Adrenal gland (tissue), 12 donors: ENCODE results near the gene NAP1L4. TPM values are rescaled to one million over a fixed set of nuclear protein-coding genes. Genes with fewer than 3 reads are reported as not detected.

ENCODE experiments used
- DNase-seq, 7 donors: peaks; one replicate each; pipeline ENCODE4 v3.0.0-alpha.2; 2019 to 2020
- H3K27ac ChIP-seq, 5 donors: fragments of 200-600 bp; sonication (generic) in 4 of 5; 1 replicate in 3 of 5; 2 replicates in 2 of 5; pipeline versions ENCODE4 v1.5.1 to v1.8.0; 2016 to 2020; ENCODE audit warnings: mild to moderate bottlenecking in 1 of 5
- H3K27me3 ChIP-seq: fragments of 200-600 bp; 2 replicates; pipeline ENCODE4 v1.8.0; 2021
- H3K36me3 ChIP-seq, 2 donors: fragments of 200-600 bp; replicated peaks in 1 of 2; 1 replicate in 1 of 2; 2 replicates in 1 of 2; pipeline versions ENCODE4 v1.5.1 to v1.8.0; 2018 to 2022
- H3K4me1 ChIP-seq, 2 donors: fragments of 200-600 bp; replicated peaks in 1 of 2; 1 replicate in 1 of 2; 2 replicates in 1 of 2; pipeline versions ENCODE4 v1.5.1 to v1.8.0; 2018 to 2021
- H3K4me3 ChIP-seq, 4 donors: fragments of 200-600 bp; sonication (generic) in 3 of 4; one replicate each; pipeline ENCODE4 v1.5.1; 2016 to 2018
- H3K9me3 ChIP-seq, 3 donors: fragments of 200-600 bp; sonication (generic) in 1 of 3; replicated peaks in 1 of 3; 1 replicate in 2 of 3; 2 replicates in 1 of 3; pipeline versions ENCODE4 v1.5.1 to v1.8.0; 2016 to 2021
- POLR2A ChIP-seq, 2 donors: fragments of 450-650 bp; IDR thresholded peaks; one replicate each; pipeline ENCODE4 v1.6.1; 2017; ENCODE audit warnings: antibody characterized with exemption in 2 of 2, mild to moderate bottlenecking in 2 of 2, moderate library complexity in 1 of 2
- WGBS, 4 donors: extraction: QIAGEN DNeasy Blood & Tissue Kit in 2 of 4; methylation state at CpG; one replicate each; pipeline versions ENCODE4 v1.1.5 to v1.1.7; 2013 to 2017; 5-methylcytosine and 5-hydroxymethylcytosine counted together
- intact Hi-C, 2 donors: fragments of 100-400 bp; cut with DNase I; formaldehyde crosslinking; loops; one replicate each; pipeline versions ENCODE4 v1.14.1 to v1.15.0; 2022 to 2023
- polyA plus RNA-seq, 3 donors: library from polyadenylated mRNA; stranded (reverse); fragments of 200-250 nt in 2 of 3; fragments of 350-450 nt in 1 of 3; fragmentation: Illumina TruSeq in 1 of 3; extraction: RNeasy Lipid Tissue Mini Kit (QIAGEN cat#74804) in 1 of 3; gene quantifications; one replicate each; pipeline ENCODE4 v1.2.3, GENCODE V29; 2013 to 2014
- total RNA-seq, 9 donors: library from RNA; depleted of rRNA in 4 of 9; stranded (reverse); fragments of >200 nt in 4 of 9; fragments of 120-200 nt in 1 of 9; fragmentation: NEBNext Ultra II Directional in 1 of 9; extraction: Animal tissue kit (Norgen Biotek cat#: 25700) in 1 of 9; gene quantifications; one replicate each; pipeline versions ENCODE4 v1.1.0 to v1.2.4, GENCODE V29; 2013 to 2023
- TF ChIP-seq, protein P1 (sequence below), 6 experiments: fragments of 450-650 bp in 4 of 6; fragments of 200-600 bp in 2 of 6; sonication (generic) in 1 of 6; IDR thresholded peaks; 1 replicate in 5 of 6; 2 replicates in 1 of 6; pipeline versions ENCODE4 v1.5.1 to v1.8.0; 2016 to 2021; ENCODE audit warnings: antibody characterized with exemption in 6 of 6, mild to moderate bottlenecking in 2 of 6, moderate library complexity in 1 of 6
- donor health status: healthy with polysubstance abuse.
- donor health status: Bipolar disorder and iron deficiency.
- donor health status: DM: yes; HTN: yes; CAD: no.
- donor health status: DM: no; HTN: no; CAD: no.
- donor health status: DM: no; HTN: no; CAD: no.
- donor health status: DM: yes; HTN: yes; CAD: no.

The NAP1L4 gene
- total and polyA plus RNA-seq, 12 donors, result 39.7 to 128 (median 79.9) TPM

DNA sequence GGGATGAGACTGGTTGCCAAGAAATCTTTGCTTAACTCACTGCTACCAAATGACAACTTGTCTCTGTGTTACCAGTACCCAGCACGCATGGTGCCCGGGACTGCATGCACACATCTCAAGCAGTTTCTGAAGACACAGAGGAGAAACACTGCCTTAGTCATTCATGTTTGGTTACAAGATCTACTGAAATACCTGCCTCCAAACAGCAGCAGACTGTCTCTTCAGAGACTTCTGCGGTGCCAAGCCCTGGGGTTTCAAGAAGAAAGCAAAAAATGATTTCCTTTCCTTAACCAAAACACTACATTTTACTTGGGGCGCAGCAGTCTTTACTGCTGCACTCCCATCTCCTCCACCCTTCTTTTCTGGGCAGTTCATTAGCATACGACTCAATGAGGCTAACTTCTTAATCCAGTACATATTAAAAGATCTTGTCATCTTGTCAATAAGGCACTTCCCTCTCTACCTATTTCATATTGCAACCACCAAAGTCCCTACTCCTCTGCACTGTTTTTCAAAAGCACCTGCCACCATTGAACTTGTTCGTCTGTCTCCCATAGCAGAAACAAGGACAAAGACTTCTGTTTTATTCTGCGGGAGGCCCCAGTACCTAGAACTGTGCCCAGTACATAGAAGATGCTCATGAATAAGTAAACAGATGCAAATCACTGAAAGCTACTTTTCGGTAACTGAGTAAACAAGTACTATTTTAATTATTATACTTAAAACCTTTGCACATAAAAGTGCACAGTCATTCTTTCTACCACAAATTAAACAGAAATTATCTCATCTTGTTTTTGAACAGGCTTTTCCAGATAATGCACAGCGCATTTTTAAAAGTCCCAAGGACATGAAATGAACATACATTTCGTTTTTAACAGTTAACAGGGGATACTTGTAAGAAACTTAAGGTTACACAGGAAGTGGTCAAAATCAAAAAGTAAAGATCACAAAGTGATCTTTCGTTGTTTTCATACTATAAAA is 4.0 kb downstream of the NAP1L4 start:
- peak in 1 of 7 donors; percentile 49 for DNase-seq
- Histone ChIP-seq H3K4me1 (peaks cover 16 to 65% of the 10 kb centered on the region in 2 donors), H3K27me3 (no peaks in the 10 kb centered on the region), H3K4me3 (no peak overlapping the region), H3K27ac (no peak overlapping the region), H3K36me3 (no peaks in the 10 kb centered on the region), H3K9me3 (no peaks in the 10 kb centered on the region)
- WGBS, 4 donors, result 59 to 72% (median 61%) methylated on average over 11 of the region's 11 CpGs
- intact Hi-C loops, result no loop called here
- TF ChIP-seq, protein P1, sequence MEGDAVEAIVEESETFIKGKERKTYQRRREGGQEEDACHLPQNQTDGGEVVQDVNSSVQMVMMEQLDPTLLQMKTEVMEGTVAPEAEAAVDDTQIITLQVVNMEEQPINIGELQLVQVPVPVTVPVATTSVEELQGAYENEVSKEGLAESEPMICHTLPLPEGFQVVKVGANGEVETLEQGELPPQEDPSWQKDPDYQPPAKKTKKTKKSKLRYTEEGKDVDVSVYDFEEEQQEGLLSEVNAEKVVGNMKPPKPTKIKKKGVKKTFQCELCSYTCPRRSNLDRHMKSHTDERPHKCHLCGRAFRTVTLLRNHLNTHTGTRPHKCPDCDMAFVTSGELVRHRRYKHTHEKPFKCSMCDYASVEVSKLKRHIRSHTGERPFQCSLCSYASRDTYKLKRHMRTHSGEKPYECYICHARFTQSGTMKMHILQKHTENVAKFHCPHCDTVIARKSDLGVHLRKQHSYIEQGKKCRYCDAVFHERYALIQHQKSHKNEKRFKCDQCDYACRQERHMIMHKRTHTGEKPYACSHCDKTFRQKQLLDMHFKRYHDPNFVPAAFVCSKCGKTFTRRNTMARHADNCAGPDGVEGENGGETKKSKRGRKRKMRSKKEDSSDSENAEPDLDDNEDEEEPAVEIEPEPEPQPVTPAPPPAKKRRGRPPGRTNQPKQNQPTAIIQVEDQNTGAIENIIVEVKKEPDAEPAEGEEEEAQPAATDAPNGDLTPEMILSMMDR (IDR thresholded peaks at IDR 0.05), result no peak
- no peak for TF ChIP-seq POLR2A (IDR thresholded peaks at IDR 0.05)

DNA sequence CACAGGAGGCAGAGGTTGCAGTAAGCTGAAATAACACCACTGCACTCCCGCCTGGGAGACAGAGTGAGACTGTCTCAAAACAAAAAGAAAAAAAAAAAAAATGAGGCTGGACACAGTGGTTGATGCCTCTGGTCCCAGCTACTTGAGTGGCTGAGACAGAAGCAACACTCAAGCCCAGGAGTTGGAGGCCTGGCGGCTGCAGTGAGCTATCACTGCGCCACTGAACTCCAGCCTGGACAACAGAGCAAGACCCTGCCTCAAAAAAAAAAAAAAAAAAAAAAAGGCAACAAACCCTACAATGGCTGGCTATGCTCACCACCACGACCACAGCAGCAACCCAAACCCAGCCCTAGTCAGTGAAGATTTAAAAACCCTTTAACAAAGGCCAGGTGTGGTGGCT is 8.2 kb downstream of the NAP1L4 start:
- peaks cover 16 to 46% of the 10 kb centered on the region in 2 donors for H3K4me1 ChIP-seq
- TF ChIP-seq, protein P1 (IDR thresholded peaks at IDR 0.05), result no peak
- TF ChIP-seq POLR2A (IDR thresholded peaks at IDR 0.05), result no peak
- H3K4me3 ChIP-seq, result no peak overlapping the region
- no peak overlapping the region for H3K27ac ChIP-seq
- WGBS, 4 donors, result 93 to 95% (median 94%) methylated on average over 4 of the region's 4 CpGs
- H3K27me3 ChIP-seq, result no peaks in the 10 kb centered on the region
- intact Hi-C loops, result no loop called here
- no peaks in the 10 kb centered on the region for H3K9me3 ChIP-seq
- no peak for DNase-seq
- no peaks in the 10 kb centered on the region for H3K36me3 ChIP-seq

DNA sequence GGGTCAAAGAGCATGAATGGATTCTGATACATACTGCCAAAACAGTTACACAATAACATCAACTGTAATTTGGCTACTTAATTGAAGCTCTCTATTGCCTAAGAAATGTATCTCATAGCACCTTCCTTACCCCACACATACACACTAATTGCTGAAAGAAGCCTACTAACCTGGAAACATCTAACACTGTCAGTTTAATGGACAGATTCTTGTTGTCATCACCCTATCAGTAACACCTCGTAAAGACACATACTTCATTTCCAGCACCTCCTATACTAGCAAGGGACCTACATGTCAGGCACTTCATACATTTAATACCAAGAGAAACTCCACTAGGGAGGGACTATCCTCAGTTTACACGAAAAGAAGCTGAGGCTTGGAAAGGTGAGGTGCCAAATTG is 9.9 kb downstream of the NAP1L4 start:
- H3K4me3 ChIP-seq, result no peak overlapping the region
- peaks cover 6 to 30% of the 10 kb centered on the region in 2 donors for H3K4me1 ChIP-seq
- DNase-seq, result no peak
- TF ChIP-seq POLR2A (IDR thresholded peaks at IDR 0.05), result no peak
- TF ChIP-seq, protein P1 (IDR thresholded peaks at IDR 0.05), result no peak
- 70 to 81% (median 75%) methylated on average over 2 of the region's 2 CpGs for WGBS, 4 donors
- H3K9me3 ChIP-seq, result no peaks in the 10 kb centered on the region
- peaks cover 0 to 4% of the 10 kb centered on the region in 2 donors for H3K36me3 ChIP-seq
- no peaks in the 10 kb centered on the region for H3K27me3 ChIP-seq
- intact Hi-C loops, result no loop called here
- no peak overlapping the region for H3K27ac ChIP-seq

DNA sequence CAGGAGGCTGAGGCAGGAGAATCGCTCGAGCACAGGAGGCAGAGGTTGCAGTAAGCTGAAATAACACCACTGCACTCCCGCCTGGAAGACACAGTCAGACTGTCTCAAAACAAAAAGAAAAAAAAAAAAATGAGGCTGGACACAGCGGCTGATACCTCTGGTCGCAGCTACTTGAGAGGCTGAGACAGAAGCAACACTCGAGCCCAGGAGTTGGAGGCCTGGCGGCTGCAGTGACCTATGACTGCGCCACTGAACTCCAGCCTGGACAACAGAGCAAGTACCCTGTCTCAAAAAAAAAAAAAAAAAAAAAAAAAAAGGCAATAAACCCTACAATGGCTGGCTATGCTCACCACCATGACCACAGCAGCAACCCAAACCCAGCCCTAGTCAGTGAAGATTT is 11.0 kb downstream of the NAP1L4 start:
- intact Hi-C loops, result no loop called here
- Histone ChIP-seq H3K9me3 (no peaks in the 10 kb centered on the region), H3K4me3 (no peak overlapping the region), H3K27ac (no peak overlapping the region), H3K4me1 (peaks cover 6 to 23% of the 10 kb centered on the region in 2 donors), H3K36me3 (peaks cover 0 to 13% of the 10 kb centered on the region in 2 donors), H3K27me3 (no peaks in the 10 kb centered on the region)
- WGBS, 4 donors, result 92 to 95% (median 93%) methylated on average over 8 of the region's 8 CpGs
- DNase-seq, result peak in 1 of 7 donors; percentile 51
- TF ChIP-seq, protein P1 (IDR thresholded peaks at IDR 0.05), result no peak
- TF ChIP-seq POLR2A (IDR thresholded peaks at IDR 0.05), result no peak
